Activated T-cell treated with anti-CD3 and anti-CD28 coated beads, Interleukin-2, amount 50 U/mL, for 24 hours (primary cell): Measurements from ENCODE around the gene DSCAML1.
A peak's percentile ranks its signal among the peaks of the same experiment; 100 is the strongest.

Experiments used
- DNase-seq: peaks from one replicate; pipeline ENCODE4 v3.0.0-alpha.2; 2020
- H3K27ac Mint-ChIP-seq: 2 replicates; pipeline ENCODE4 v1.8.0; 2020; ENCODE audit warnings: mild to moderate bottlenecking, mixed read lengths
- H3K27me3 Mint-ChIP-seq: 2 replicates; pipeline ENCODE4 v1.8.0; 2020; ENCODE audit warnings: mixed read lengths
- H3K36me3 Mint-ChIP-seq: 2 replicates; pipeline ENCODE4 v1.8.0; 2020; ENCODE audit warnings: low read depth, mixed read lengths
- H3K4me1 Mint-ChIP-seq: 2 replicates; pipeline ENCODE4 v1.8.0; 2020; ENCODE audit warnings: low read depth, mixed read lengths
- H3K4me3 Mint-ChIP-seq: 2 replicates; pipeline ENCODE4 v1.8.0; 2020; ENCODE audit warnings: mild to moderate bottlenecking, moderate library complexity, mixed read lengths
- H3K9me3 Mint-ChIP-seq: 2 replicates; pipeline ENCODE4 v1.8.0; 2020; ENCODE audit warnings: mixed read lengths

Gene DSCAML1

GRCh38 chr11:117834838-117835443 lies 37.9 kb upstream of the DSCAML1 start:
- Mint-ChIP-seq H3K27me3 (no peaks in the 10 kb centered on the region), H3K4me1 (peaks cover 23% of the 10 kb centered on the region), H3K27ac (no peak overlapping the region), H3K9me3 (no peaks in the 10 kb centered on the region), H3K4me3 (no peak overlapping the region), H3K36me3 (no peaks in the 10 kb centered on the region)
- no peak for DNase-seq

GRCh38 chr11:117834068-117834810 lies 37.2 kb upstream of the DSCAML1 start:
- Mint-ChIP-seq H3K36me3 (no peaks in the 10 kb centered on the region), H3K27me3 (no peaks in the 10 kb centered on the region), H3K4me3 (no peak overlapping the region), H3K4me1 (peaks cover 27% of the 10 kb centered on the region), H3K27ac (no peak overlapping the region), H3K9me3 (no peaks in the 10 kb centered on the region)
- no peak for DNase-seq

GRCh38 chr11:117833401-117833891 lies 36.4 kb upstream of the DSCAML1 start:
- H3K9me3 Mint-ChIP-seq = no peaks in the 10 kb centered on the region
- DNase-seq = peak; percentile 20
- H3K36me3 Mint-ChIP-seq = no peaks in the 10 kb centered on the region
- no peaks in the 10 kb centered on the region for H3K27me3 Mint-ChIP-seq
- H3K4me1 Mint-ChIP-seq = peaks cover 35% of the 10 kb centered on the region
- H3K4me3 Mint-ChIP-seq = no peak overlapping the region
- no peak overlapping the region for H3K27ac Mint-ChIP-seq

GRCh38 chr11:117832511-117832910 lies 35.5 kb upstream of the DSCAML1 start:
- H3K27me3 Mint-ChIP-seq = no peaks in the 10 kb centered on the region
- no peak overlapping the region for H3K27ac Mint-ChIP-seq
- no peak overlapping the region for H3K4me3 Mint-ChIP-seq
- H3K4me1 Mint-ChIP-seq = peaks cover 38% of the 10 kb centered on the region
- no peaks in the 10 kb centered on the region for H3K36me3 Mint-ChIP-seq
- DNase-seq = no peak
- no peaks in the 10 kb centered on the region for H3K9me3 Mint-ChIP-seq

- H3K9me3 Mint-ChIP-seq = no peaks in the 10 kb centered on the region
- peaks cover 41% of the 10 kb centered on the region for H3K4me1 Mint-ChIP-seq
- H3K36me3 Mint-ChIP-seq = no peaks in the 10 kb centered on the region
- no peaks in the 10 kb centered on the region for H3K27me3 Mint-ChIP-seq
- H3K27ac Mint-ChIP-seq = no peak overlapping the region
- DNase-seq = no peak
- H3K4me3 Mint-ChIP-seq = no peak overlapping the region
Observed at GRCh38 chr11:117831661-117832415, 34.8 kb upstream of the DSCAML1 start.

GRCh38 chr11:117830674-117831351 lies 33.8 kb upstream of the DSCAML1 start:
- no peaks in the 10 kb centered on the region for H3K36me3 Mint-ChIP-seq
- H3K4me3 Mint-ChIP-seq = no peak overlapping the region
- H3K9me3 Mint-ChIP-seq = no peaks in the 10 kb centered on the region
- peak overlapping the region; percentile 60 for H3K27ac Mint-ChIP-seq
- H3K27me3 Mint-ChIP-seq = no peaks in the 10 kb centered on the region
- H3K4me1 Mint-ChIP-seq = peaks cover 42% of the 10 kb centered on the region
- no peak for DNase-seq

GRCh38 chr11:117830072-117830471 lies 33.1 kb upstream of the DSCAML1 start:
- Mint-ChIP-seq H3K4me3 (no peak overlapping the region), H3K9me3 (no peaks in the 10 kb centered on the region), H3K27me3 (no peaks in the 10 kb centered on the region), H3K36me3 (no peaks in the 10 kb centered on the region), H3K27ac (peak overlapping the region; percentile 59), H3K4me1 (peaks cover 48% of the 10 kb centered on the region)
- DNase-seq = no peak

GRCh38 chr11:117829369-117829725 lies 32.3 kb upstream of the DSCAML1 start:
- H3K4me1 Mint-ChIP-seq = peaks cover 55% of the 10 kb centered on the region
- peak; percentile 40 for DNase-seq
- no peaks in the 10 kb centered on the region for H3K27me3 Mint-ChIP-seq
- H3K9me3 Mint-ChIP-seq = no peaks in the 10 kb centered on the region
- peak overlapping the region; percentile 67 for H3K27ac Mint-ChIP-seq
- no peaks in the 10 kb centered on the region for H3K36me3 Mint-ChIP-seq
- no peak overlapping the region for H3K4me3 Mint-ChIP-seq

- peak; percentile 88 for DNase-seq
- Mint-ChIP-seq H3K27me3 (no peaks in the 10 kb centered on the region), H3K4me1 (peaks cover 60% of the 10 kb centered on the region), H3K36me3 (no peaks in the 10 kb centered on the region), H3K27ac (peak overlapping the region; percentile 67), H3K4me3 (peak overlapping the region; percentile 31), H3K9me3 (no peaks in the 10 kb centered on the region)
Observed at GRCh38 chr11:117828611-117829368, 31.8 kb upstream of the DSCAML1 start.

GRCh38 chr11:117827521-117828511 lies 30.8 kb upstream of the DSCAML1 start:
- peak overlapping the region; percentile 67 for H3K27ac Mint-ChIP-seq
- no peak for DNase-seq
- H3K36me3 Mint-ChIP-seq = no peaks in the 10 kb centered on the region
- H3K4me1 Mint-ChIP-seq = peaks cover 70% of the 10 kb centered on the region
- H3K27me3 Mint-ChIP-seq = no peaks in the 10 kb centered on the region
- H3K9me3 Mint-ChIP-seq = no peaks in the 10 kb centered on the region
- H3K4me3 Mint-ChIP-seq = peak overlapping the region; percentile 8

GRCh38 chr11:117826832-117827231 lies 29.8 kb upstream of the DSCAML1 start:
- Mint-ChIP-seq H3K4me3 (no peak overlapping the region), H3K27me3 (no peaks in the 10 kb centered on the region), H3K9me3 (no peaks in the 10 kb centered on the region), H3K4me1 (peaks cover 79% of the 10 kb centered on the region), H3K36me3 (no peaks in the 10 kb centered on the region), H3K27ac (no peak overlapping the region)
- DNase-seq = peak; percentile 17

- Mint-ChIP-seq H3K9me3 (no peaks in the 10 kb centered on the region), H3K4me1 (peaks cover 81% of the 10 kb centered on the region), H3K27me3 (no peaks in the 10 kb centered on the region), H3K27ac (no peak overlapping the region), H3K4me3 (no peak overlapping the region), H3K36me3 (no peaks in the 10 kb centered on the region)
- DNase-seq = peak; percentile 25
Observed at GRCh38 chr11:117826190-117826570, 29.2 kb upstream of the DSCAML1 start.

- Mint-ChIP-seq H3K4me3 (no peak overlapping the region), H3K36me3 (no peaks in the 10 kb centered on the region), H3K9me3 (no peaks in the 10 kb centered on the region), H3K27ac (peak overlapping the region; percentile 37), H3K27me3 (no peaks in the 10 kb centered on the region), H3K4me1 (peaks cover 75% of the 10 kb centered on the region)
- peak; percentile 24 for DNase-seq
Observed at GRCh38 chr11:117825538-117826189, 28.6 kb upstream of the DSCAML1 start.
